ENCODE data around the gene SLC12A2. TPM values are rescaled to one million over a fixed set of nuclear protein-coding genes. Genes with fewer than 3 reads are reported as not detected.

The SLC12A2 gene
- total and polyA plus RNA-seq, 2 donors (not counting 1 experiment from before 2014, with no cell fraction given), result 13.7 to 18.6 TPM

DNA sequence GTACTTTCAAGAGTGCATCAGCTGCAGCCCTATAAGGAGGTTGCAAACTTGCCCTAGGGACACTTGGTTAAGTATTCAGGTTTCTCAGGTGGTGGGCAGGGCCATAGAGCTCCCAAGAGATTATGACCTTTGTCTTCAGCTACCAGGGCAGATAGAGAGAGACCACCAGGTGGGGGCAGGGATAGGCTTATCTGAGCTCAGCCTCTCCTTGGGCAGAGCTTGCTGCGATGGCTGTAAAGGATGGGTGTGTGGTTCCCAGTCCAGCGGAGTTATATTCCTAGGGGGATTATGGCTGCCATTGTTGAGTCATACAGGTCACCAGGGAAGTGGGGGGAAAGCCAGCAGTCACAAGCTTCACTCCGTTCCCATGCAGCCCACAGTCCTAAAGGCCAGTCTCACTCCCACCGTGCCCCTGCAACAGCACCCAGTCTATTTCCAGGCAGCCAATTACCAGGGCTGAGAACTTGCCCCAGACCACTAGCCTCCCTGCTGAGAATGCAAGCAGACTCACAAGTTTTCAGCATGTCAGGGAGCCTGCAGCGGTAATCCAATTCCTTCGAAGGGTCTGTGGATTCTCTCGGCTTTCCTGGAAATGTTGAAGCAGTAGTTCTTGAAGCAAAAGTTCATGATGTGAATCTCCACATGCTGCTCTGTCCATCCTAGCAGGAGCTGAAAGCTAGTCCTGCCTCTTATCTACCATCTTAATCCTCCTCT lies 151.5 kb downstream of the SLC12A2 start:
- no peak overlapping the region for H3K27ac ChIP-seq (ENCODE audit: insufficient read depth, low read length)

DNA sequence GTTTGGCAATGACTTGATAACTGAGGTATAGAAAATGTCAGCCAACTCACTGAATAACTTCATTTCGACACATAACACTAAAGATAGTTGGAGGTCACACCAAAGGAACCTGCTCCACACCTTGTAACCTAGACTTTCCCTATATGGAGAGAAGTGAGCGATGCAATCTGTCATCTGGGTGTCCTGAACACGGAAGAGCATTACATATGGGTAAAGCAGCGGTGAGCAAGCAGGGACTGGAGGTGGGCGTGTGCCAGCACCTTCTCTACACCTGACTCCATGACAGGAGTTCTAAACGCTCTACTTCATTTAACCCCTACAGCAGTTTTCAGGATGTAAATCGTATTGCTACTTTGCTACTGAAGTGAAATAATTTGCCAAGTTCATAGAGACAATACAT lies 152.8 kb downstream of the SLC12A2 start:
- TF ChIP-seq, protein P1, sequence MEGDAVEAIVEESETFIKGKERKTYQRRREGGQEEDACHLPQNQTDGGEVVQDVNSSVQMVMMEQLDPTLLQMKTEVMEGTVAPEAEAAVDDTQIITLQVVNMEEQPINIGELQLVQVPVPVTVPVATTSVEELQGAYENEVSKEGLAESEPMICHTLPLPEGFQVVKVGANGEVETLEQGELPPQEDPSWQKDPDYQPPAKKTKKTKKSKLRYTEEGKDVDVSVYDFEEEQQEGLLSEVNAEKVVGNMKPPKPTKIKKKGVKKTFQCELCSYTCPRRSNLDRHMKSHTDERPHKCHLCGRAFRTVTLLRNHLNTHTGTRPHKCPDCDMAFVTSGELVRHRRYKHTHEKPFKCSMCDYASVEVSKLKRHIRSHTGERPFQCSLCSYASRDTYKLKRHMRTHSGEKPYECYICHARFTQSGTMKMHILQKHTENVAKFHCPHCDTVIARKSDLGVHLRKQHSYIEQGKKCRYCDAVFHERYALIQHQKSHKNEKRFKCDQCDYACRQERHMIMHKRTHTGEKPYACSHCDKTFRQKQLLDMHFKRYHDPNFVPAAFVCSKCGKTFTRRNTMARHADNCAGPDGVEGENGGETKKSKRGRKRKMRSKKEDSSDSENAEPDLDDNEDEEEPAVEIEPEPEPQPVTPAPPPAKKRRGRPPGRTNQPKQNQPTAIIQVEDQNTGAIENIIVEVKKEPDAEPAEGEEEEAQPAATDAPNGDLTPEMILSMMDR (conservative IDR thresholded peaks at IDR 0.05 in 1 of 2, IDR thresholded peaks at IDR 0.05 in 1 of 2; ENCODE audit: low read depth in 1 of 2, low read length in 2 of 2), result no peak
- no peak for TF ChIP-seq EZH2 (IDR thresholded peaks at IDR 0.05; ENCODE audit: low read length, missing control alignments)
- no peak overlapping the region for H2AFZ ChIP-seq (ENCODE audit: low read length)
- DNase-seq (ENCODE audit: low read depth in 2 of 2), result no peak
- no peaks in the 10 kb centered on the region for H3K79me2 ChIP-seq (ENCODE audit: control insufficient read depth, insufficient read depth, low read length)
- no peaks in the 10 kb centered on the region for H4K20me1 ChIP-seq (ENCODE audit: control insufficient read depth, extremely low read depth, insufficient read depth, low read length)
- H3K27ac ChIP-seq (ENCODE audit: insufficient read depth, low read length), result no peak overlapping the region
- no peak overlapping the region for H3K9ac ChIP-seq (ENCODE audit: insufficient read depth, low read length)
- H3K4me1 ChIP-seq (ENCODE audit: control insufficient read depth, extremely low read depth, insufficient read depth, low read length), result no peaks in the 10 kb centered on the region
- H3K4me3 ChIP-seq (replicated peaks in 1 of 4; ENCODE audit: control extremely low read depth in 1 of 4, insufficient read depth in 1 of 4, low read depth in 3 of 4, low read length in 4 of 4), result no peak overlapping the region
- no peaks in the 10 kb centered on the region for H3K36me3 ChIP-seq (ENCODE audit: control insufficient read depth, insufficient read depth, low read length)
- H3K9me3 ChIP-seq (ENCODE audit: control insufficient read depth, insufficient read depth, low read depth, low read length), result no peaks in the 10 kb centered on the region
- H3K4me2 ChIP-seq (ENCODE audit: extremely low read depth, insufficient read depth, low read length), result no peak overlapping the region
- no peaks in the 10 kb centered on the region for H3K27me3 ChIP-seq (ENCODE audit: control insufficient read depth, insufficient read depth, low read length)

More for the DNA sequence above, 151.5 kb downstream of the SLC12A2 start:
- DNase-seq (ENCODE audit: low read depth in 2 of 2), result no peak
- Histone ChIP-seq H3K4me3 (replicated peaks in 1 of 4; ENCODE audit: control extremely low read depth in 1 of 4, insufficient read depth in 1 of 4, low read depth in 3 of 4, low read length in 4 of 4) (no peak overlapping the region), H4K20me1 (ENCODE audit: control insufficient read depth, extremely low read depth, insufficient read depth, low read length) (no peaks in the 10 kb centered on the region), H3K9ac (ENCODE audit: insufficient read depth, low read length) (no peak overlapping the region), H3K79me2 (ENCODE audit: control insufficient read depth, insufficient read depth, low read length) (no peaks in the 10 kb centered on the region), H3K36me3 (ENCODE audit: control insufficient read depth, insufficient read depth, low read length) (no peaks in the 10 kb centered on the region), H3K27me3 (ENCODE audit: control insufficient read depth, insufficient read depth, low read length) (no peaks in the 10 kb centered on the region), H3K4me1 (ENCODE audit: control insufficient read depth, extremely low read depth, insufficient read depth, low read length) (no peaks in the 10 kb centered on the region), H2AFZ (ENCODE audit: low read length) (no peak overlapping the region), H3K4me2 (ENCODE audit: extremely low read depth, insufficient read depth, low read length) (no peak overlapping the region), H3K9me3 (ENCODE audit: control insufficient read depth, insufficient read depth, low read depth, low read length) (no peaks in the 10 kb centered on the region)
- TF ChIP-seq, protein P1 (conservative IDR thresholded peaks at IDR 0.05 in 1 of 2, IDR thresholded peaks at IDR 0.05 in 1 of 2; ENCODE audit: low read depth in 1 of 2, low read length in 2 of 2), result no peak
- no peak for TF ChIP-seq EZH2 (IDR thresholded peaks at IDR 0.05; ENCODE audit: low read length, missing control alignments)

DNA sequence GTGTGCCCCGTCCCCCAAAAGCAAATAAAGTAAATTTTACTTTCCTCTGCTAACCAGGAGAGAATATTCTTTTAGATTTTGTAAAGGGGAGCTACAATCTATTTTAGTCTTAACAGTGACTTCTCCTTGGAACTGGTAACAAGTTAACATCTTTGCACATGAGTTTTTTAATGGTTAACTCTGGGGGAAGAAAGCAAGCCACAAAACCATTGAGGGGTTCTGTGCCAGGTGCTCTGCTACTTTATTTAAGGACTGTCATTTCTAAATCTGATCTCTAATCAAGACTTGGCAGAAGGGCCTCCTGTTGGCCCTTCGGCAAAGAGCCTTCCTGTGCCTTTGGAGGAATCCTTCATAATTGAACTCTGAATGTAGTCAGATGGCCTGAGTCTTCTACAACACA lies 153.4 kb downstream of the SLC12A2 start:
- H3K4me3 ChIP-seq (replicated peaks in 1 of 4; ENCODE audit: control extremely low read depth in 1 of 4, insufficient read depth in 1 of 4, low read depth in 3 of 4, low read length in 4 of 4), result no peak overlapping the region
- no peak overlapping the region for H3K27ac ChIP-seq (ENCODE audit: insufficient read depth, low read length)
- no peak overlapping the region for H3K9ac ChIP-seq (ENCODE audit: insufficient read depth, low read length)
- no peaks in the 10 kb centered on the region for H3K4me1 ChIP-seq (ENCODE audit: control insufficient read depth, extremely low read depth, insufficient read depth, low read length)
- H3K27me3 ChIP-seq (ENCODE audit: control insufficient read depth, insufficient read depth, low read length), result no peaks in the 10 kb centered on the region
- no peaks in the 10 kb centered on the region for H4K20me1 ChIP-seq (ENCODE audit: control insufficient read depth, extremely low read depth, insufficient read depth, low read length)
- no peaks in the 10 kb centered on the region for H3K9me3 ChIP-seq (ENCODE audit: control insufficient read depth, insufficient read depth, low read depth, low read length)
- H2AFZ ChIP-seq (ENCODE audit: low read length), result no peak overlapping the region
- no peak overlapping the region for H3K4me2 ChIP-seq (ENCODE audit: extremely low read depth, insufficient read depth, low read length)
- TF ChIP-seq, protein P1 (conservative IDR thresholded peaks at IDR 0.05 in 1 of 2, IDR thresholded peaks at IDR 0.05 in 1 of 2; ENCODE audit: low read depth in 1 of 2, low read length in 2 of 2), result no peak
- TF ChIP-seq EZH2 (IDR thresholded peaks at IDR 0.05; ENCODE audit: low read length, missing control alignments), result no peak
- H3K79me2 ChIP-seq (ENCODE audit: control insufficient read depth, insufficient read depth, low read length), result no peaks in the 10 kb centered on the region
- DNase-seq (ENCODE audit: low read depth in 2 of 2), result no peak
- no peaks in the 10 kb centered on the region for H3K36me3 ChIP-seq (ENCODE audit: control insufficient read depth, insufficient read depth, low read length)
